22Rv1 (cell line): Measurements from ENCODE around the gene INSYN2A.

Experiments used
- CTCF ChIP-seq: fragments of 450-650 bp; IDR thresholded peaks from 2 replicates; pipeline ENCODE4 v1.5.1; 2017; ENCODE audit warnings: mild to moderate bottlenecking
- ZFX ChIP-seq: fragments of 450-650 bp; IDR thresholded peaks from 2 replicates; pipeline ENCODE4 v1.6.1; 2017; ENCODE audit warnings: antibody characterized with exemption, borderline replicate concordance

- TF ChIP-seq ZFX (no peak), CTCF (no peak)
Observed at GRCh38 chr10:127195041-127195506, 1.3 kb downstream of the INSYN2A start.
